Activated B cell treated with CpG ODN at 0.5 μM for 24 hours (primary cell): ENCODE measurements around the gene PNMT. TPM values are rescaled to one million over a fixed set of nuclear protein-coding genes. Genes with fewer than 3 reads are reported as not detected.

ENCODE experiments used
- ATAC-seq: fragments of 200-7000 bp; cut with Tn5 transposase; one replicate; pipeline ENCODE4 v1.10.0; 2021; ENCODE audit warnings: low read depth, mild to moderate bottlenecking, moderate library complexity
- CTCF ChIA-PET: fragments of 350-600 bp; sonication (Branson Sonifier 250); formaldehyde crosslinking; loops from one replicate; lab custom pipeline; 2021; ENCODE audit warnings: antibody characterized with exemption; lab: Charles Lee
- POLR2A ChIA-PET: fragments of 350-600 bp; sonication (Branson Sonifier 250); formaldehyde crosslinking; loops from one replicate; lab custom pipeline; 2021; ENCODE audit warnings: antibody characterized with exemption; lab: Charles Lee
- DNase-seq: peaks from one replicate; pipeline ENCODE4 v3.0.0; 2022
- H3K27ac Mint-ChIP-seq: one replicate; pipeline ENCODE4 v1.8.0; 2020; ENCODE audit warnings: mixed read lengths
- H3K27me3 Mint-ChIP-seq: one replicate; pipeline ENCODE4 v1.8.0; 2021; ENCODE audit warnings: mixed read lengths
- H3K36me3 Mint-ChIP-seq: one replicate; pipeline ENCODE4 v1.8.0; 2021; ENCODE audit warnings: low read depth, mixed read lengths
- H3K4me1 Mint-ChIP-seq: one replicate; pipeline ENCODE4 v1.8.0; 2021; ENCODE audit warnings: mixed read lengths
- H3K4me3 Mint-ChIP-seq: one replicate; pipeline ENCODE4 v1.8.0; 2020; ENCODE audit warnings: mild to moderate bottlenecking, mixed read lengths
- H3K9me3 Mint-ChIP-seq: one replicate; pipeline ENCODE4 v1.8.0; 2020; ENCODE audit warnings: mixed read lengths
- intact Hi-C: fragments of 100-400 bp; cut with micrococcal nuclease; formaldehyde crosslinking; loops from one replicate; pipeline ENCODE4 v1.15.1; 2024
- total RNA-seq: library from RNA; stranded (reverse); gene quantifications from 2 replicates; pipeline ENCODE4 v1.2.3, GENCODE V29; 2022
- TF ChIP-seq, protein P1 (sequence below): fragments of 200-600 bp; IDR thresholded peaks from one replicate; pipeline ENCODE4 v1.8.0; 2022; ENCODE audit warnings: antibody characterized with exemption, mild to moderate bottlenecking

Gene PNMT
- total RNA-seq, 1 donor from 2014 or later, result not detected

DNA sequence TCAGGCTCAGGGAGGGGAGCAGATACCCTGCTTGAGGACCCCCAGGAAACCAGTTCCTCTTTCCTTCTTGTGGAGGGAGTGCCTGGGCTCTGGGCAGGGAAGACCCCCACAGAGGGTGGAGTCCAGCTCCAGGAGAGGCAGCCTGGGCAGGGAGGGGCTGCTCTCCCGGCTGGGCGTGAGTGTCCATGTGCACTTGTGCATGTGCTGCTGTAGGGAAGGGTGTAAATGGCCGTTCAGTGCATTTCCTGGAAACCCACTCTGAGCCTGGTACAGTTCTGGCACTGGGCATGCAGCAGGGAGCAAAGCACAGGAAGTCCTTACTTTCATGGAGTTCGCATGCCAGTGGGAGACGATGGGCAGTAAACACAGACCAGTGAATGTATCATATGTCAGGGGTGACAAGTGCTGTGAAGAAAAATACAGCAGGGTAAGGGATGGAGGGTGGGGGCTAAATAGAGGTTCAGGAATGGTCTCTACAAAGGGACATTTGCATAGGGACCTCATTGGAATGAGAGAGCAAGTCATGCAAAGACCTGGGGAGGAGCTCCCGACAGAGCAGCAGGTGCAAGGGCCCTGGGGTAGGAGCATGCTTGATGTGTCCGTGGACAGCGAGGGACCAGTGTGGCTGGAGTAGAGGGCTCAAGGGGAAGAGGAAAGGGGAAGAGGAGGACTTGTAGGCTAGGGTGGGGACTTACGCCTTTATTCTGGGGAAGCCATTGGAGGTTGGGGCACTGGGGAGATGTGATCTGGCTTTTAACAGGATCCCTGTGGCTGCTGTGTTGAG lies 25.8 kb upstream of the PNMT start:
- no peaks in the 10 kb centered on the region for H3K9me3 Mint-ChIP-seq

DNA sequence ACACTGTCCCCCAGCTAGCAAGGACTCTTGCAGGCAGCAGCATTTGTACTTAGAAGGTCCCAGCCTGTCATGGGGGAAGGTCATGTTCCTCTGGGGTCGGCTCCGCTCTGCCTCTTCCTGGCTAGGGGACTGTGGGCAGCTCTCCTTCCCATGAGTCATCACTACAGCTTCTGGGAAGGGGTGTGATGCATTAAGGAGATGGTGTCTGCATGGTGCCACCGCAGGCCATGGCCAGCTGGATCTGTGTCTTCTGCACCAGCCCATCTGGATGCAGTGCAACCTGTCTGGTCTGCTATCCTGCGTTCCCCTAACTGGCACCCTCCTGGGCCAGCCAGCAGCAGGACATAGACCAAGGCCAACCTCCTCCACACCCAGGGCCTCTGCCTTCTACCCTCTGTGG lies 25.0 kb upstream of the PNMT start:
- ATAC-seq (no peak), DNase-seq (no peak)
- intact Hi-C loops, result no loop called here
- Mint-ChIP-seq H3K4me3 (no peak overlapping the region), H3K36me3 (peaks cover 11% of the 10 kb centered on the region), H3K4me1 (peaks cover 55% of the 10 kb centered on the region), H3K27me3 (no peaks in the 10 kb centered on the region), H3K9me3 (no peaks in the 10 kb centered on the region), H3K27ac (no peak overlapping the region)
- CTCF ChIA-PET, result interaction anchor here (1.5 to 2.8 kb wide), 2 partner anchors 11 to 20 kb away, joined by 9 to 12 read pairs; no protein-coding TSS in a partner anchor
- TF ChIP-seq, protein P1, sequence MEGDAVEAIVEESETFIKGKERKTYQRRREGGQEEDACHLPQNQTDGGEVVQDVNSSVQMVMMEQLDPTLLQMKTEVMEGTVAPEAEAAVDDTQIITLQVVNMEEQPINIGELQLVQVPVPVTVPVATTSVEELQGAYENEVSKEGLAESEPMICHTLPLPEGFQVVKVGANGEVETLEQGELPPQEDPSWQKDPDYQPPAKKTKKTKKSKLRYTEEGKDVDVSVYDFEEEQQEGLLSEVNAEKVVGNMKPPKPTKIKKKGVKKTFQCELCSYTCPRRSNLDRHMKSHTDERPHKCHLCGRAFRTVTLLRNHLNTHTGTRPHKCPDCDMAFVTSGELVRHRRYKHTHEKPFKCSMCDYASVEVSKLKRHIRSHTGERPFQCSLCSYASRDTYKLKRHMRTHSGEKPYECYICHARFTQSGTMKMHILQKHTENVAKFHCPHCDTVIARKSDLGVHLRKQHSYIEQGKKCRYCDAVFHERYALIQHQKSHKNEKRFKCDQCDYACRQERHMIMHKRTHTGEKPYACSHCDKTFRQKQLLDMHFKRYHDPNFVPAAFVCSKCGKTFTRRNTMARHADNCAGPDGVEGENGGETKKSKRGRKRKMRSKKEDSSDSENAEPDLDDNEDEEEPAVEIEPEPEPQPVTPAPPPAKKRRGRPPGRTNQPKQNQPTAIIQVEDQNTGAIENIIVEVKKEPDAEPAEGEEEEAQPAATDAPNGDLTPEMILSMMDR, result no peak
- POLR2A ChIA-PET, result interaction anchor here (0.6 kb wide), 1 partner anchor 24 kb away, joined by 4 read pairs; no protein-coding TSS in a partner anchor

More for the DNA sequence above, 25.8 kb upstream of the PNMT start:
- ATAC-seq, result no peak
- TF ChIP-seq, protein P1, result no peak
- Mint-ChIP-seq H3K27ac (no peak overlapping the region), H3K4me1 (peaks cover 63% of the 10 kb centered on the region), H3K4me3 (no peak overlapping the region), H3K36me3 (peaks cover 14% of the 10 kb centered on the region), H3K27me3 (no peaks in the 10 kb centered on the region)
- intact Hi-C loops, result no loop called here
- no peak for DNase-seq
- POLR2A ChIA-PET, result interaction anchor here (0.6 kb wide), 1 partner anchor 25 kb away, joined by 4 read pairs; no protein-coding TSS in a partner anchor
- CTCF ChIA-PET, result interaction anchor here (0.6 to 2.8 kb wide), 4 partner anchors 12 to 50 kb away, joined by 3 to 12 read pairs (median 6); no protein-coding TSS in a partner anchor

DNA sequence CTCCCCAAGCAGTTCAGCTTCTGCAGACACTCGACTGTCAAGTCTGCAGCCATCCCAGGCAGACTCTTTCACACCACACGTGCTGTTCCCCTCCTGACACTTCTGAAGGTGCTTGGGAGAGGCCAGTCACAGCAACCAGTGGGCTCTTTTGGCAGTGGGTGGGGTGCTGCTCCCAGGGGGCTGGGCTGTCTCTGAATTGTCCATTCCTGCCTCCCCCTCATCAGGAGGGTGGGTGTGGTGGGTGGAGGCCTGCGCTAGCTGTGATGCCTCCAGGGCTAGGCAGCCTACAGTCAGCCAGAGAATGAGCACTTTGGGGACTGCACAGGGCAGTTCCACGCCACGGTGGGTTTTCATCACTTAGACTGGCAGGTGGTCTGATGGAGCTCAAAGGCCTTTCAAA lies 21.0 kb upstream of the PNMT start:
- POLR2A ChIA-PET, result interaction anchor here (0.6 kb wide), 1 partner anchor 149 kb away, joined by 3 read pairs; no protein-coding TSS in a partner anchor
- peaks cover 30% of the 10 kb centered on the region for H3K36me3 Mint-ChIP-seq
- no peaks in the 10 kb centered on the region for H3K27me3 Mint-ChIP-seq
- no peak overlapping the region for H3K27ac Mint-ChIP-seq
- CTCF ChIA-PET, result no interaction called here
- H3K4me3 Mint-ChIP-seq, result no peak overlapping the region
- peaks cover 27% of the 10 kb centered on the region for H3K4me1 Mint-ChIP-seq
- no peaks in the 10 kb centered on the region for H3K9me3 Mint-ChIP-seq
- TF ChIP-seq, protein P1, result no peak
- intact Hi-C loops, result no loop called here
- no peak for ATAC-seq
- DNase-seq, result no peak

DNA sequence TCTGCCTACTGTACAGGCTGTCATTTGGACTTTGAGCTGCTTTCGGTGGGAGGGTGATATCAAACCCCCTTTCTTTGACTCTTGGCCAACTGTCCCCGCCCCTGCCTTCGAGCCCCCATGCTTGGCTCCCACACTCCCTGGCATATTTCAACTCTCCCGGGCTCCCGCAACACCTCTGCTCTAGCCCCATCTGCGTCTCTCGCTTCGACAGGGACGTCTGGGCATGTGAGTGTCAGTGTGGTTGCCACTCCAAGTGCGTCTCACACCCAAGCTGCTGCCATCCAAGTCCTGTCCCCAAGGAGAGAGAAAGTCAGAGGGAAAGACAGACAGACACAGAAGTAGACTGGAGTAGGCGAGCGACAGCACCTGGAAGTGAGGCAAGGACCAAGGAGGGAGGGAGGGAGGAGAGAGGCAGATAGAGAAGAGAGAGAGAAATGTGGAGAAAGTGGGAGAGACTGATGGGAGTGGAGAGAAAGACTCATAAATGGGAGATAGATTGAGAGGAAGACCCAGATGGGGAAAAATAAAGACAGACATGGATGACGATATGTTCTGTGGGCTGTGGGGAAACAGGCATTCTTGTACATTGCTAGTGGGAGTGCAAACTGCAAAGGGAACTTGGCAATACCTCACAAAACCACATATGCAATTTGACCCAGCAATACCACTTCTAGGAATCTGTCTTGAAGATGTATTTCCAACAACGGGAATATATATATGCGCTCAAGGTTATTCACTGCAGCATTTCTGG lies 19.5 kb upstream of the PNMT start:
- ChIA-PET CTCF (interaction anchor here (0.8 kb wide), 1 partner anchor 101 kb away, joined by 3 read pairs; no protein-coding TSS in a partner anchor), POLR2A (no interaction called here)
- ATAC-seq (no peak), DNase-seq (no peak)
- no peaks in the 10 kb centered on the region for H3K27me3 Mint-ChIP-seq
- H3K9me3 Mint-ChIP-seq, result no peaks in the 10 kb centered on the region
- no peak overlapping the region for H3K4me3 Mint-ChIP-seq
- intact Hi-C loops, result no loop called here
- peaks cover 20% of the 10 kb centered on the region for H3K4me1 Mint-ChIP-seq
- TF ChIP-seq, protein P1, result no peak
- H3K36me3 Mint-ChIP-seq, result peaks cover 31% of the 10 kb centered on the region
- H3K27ac Mint-ChIP-seq, result no peak overlapping the region
